Activated T-cell treated with anti-CD3 and anti-CD28 coated beads, Interleukin-2, amount 50 U/mL, for 4 hours (primary cell): Measurements from ENCODE around the gene ARTN. TPM values are rescaled to one million over a fixed set of nuclear protein-coding genes. Genes with fewer than 3 reads are reported as not detected.

Experiments
- ATAC-seq, 2 donors: fragments of 200-7000 bp; cut with Tn5 transposase; one replicate each; pipeline ENCODE4 v1.10.0; 2021
- DNase-seq: peaks from one replicate; pipeline ENCODE4 v3.0.0-alpha.2; 2020
- H3K27me3 Mint-ChIP-seq: one replicate; pipeline ENCODE4 v1.8.0; 2021; ENCODE audit warnings: low read depth, mixed read lengths
- H3K36me3 Mint-ChIP-seq: one replicate; pipeline ENCODE4 v1.8.0; 2022; ENCODE audit warnings: mixed read lengths; ENCODE audit not compliant: insufficient read depth
- H3K4me1 Mint-ChIP-seq: one replicate; pipeline ENCODE4 v1.8.0; 2021; ENCODE audit warnings: low read depth, mixed read lengths
- H3K4me3 Mint-ChIP-seq: one replicate; pipeline ENCODE4 v1.8.0; 2021; ENCODE audit warnings: mild to moderate bottlenecking, moderate library complexity, mixed read lengths
- H3K9me3 Mint-ChIP-seq: one replicate; pipeline ENCODE4 v1.8.0; 2021; ENCODE audit warnings: mixed read lengths
- total RNA-seq, 3 donors: library from RNA; stranded (reverse); gene quantifications; one replicate each; pipeline ENCODE4 v1.2.1, GENCODE V29; 2021

ARTN gene
- total RNA-seq, 3 donors from 2014 or later: 0.33 to 0.45 (median 0.40) TPM

DNA sequence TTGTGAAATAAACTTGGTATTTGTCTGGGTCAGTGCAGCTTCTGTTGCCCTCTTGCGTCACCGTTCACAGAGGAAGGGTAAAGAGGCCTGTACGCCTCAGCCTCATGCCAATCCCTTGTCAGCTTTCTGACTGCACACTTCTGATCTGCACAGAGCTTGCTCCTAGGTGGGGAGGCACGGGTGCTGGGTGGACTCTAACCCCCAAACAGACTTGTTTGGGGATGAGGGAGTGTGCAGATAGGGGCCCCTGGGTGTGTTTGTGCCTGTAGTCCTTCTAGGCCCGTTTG is 44.6 kb downstream of the ARTN start:
- peak overlapping the region; percentile 80 for H3K4me3 Mint-ChIP-seq

DNA sequence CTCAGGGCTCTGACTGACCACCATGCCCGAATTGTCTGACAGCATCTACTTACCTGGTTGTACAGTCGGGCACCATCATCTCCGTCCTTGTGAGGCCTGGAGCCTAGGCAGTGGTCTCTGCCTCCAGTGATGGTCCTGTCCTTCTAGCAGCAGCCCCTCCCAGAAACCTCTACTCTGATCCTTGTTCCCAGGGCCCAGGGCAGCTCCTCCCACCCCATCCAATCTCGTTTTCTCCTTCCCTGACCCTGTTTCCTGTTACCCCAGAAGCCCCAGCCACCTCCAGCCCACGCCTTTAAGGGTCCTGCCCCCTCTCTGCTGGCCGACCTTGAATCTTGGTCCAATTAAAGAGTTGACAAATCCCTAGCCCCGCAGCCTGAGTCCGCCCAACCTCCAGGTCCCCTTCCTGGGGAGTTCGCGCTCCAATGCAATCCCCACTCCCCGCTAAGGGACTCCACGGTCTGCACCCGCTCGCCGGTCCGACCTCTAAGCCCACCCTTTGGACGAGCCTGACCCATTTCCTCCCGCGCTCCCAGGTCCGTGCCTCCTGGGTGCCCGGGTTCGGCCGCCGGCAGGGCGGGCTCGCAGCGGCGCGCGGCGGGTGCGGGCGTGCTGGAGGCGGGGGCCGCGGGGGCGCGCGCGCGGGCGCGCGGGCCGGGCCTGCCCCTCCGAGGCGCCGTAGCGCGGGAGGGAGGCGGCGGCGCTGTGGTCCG is 45.1 kb downstream of the ARTN start, which contains the start of gene B4GALT2:
Gene B4GALT2, plus strand, starts transcription at position 660 of the 710 bp plus-strand sequence. CDS start 1,951 bp downstream, outside the sequence.
- DNase-seq (peak; percentile 24), ATAC-seq (peak in 1 of 2 donors; percentile 18)
- H3K9me3 Mint-ChIP-seq: no peaks in the 10 kb centered on the region
- no peaks in the 10 kb centered on the region for H3K27me3 Mint-ChIP-seq
- H3K4me3 Mint-ChIP-seq: peak within 1 kb of the TSS; percentile 88
- peaks cover 47% of the 10 kb centered on the region for H3K4me1 Mint-ChIP-seq
- peaks cover 22% of the 10 kb centered on the region for H3K36me3 Mint-ChIP-seq

More for the DNA sequence above, 44.6 kb downstream of the ARTN start:
- Mint-ChIP-seq H3K27me3 (no peaks in the 10 kb centered on the region), H3K4me1 (peaks cover 51% of the 10 kb centered on the region), H3K36me3 (peaks cover 27% of the 10 kb centered on the region), H3K9me3 (no peaks in the 10 kb centered on the region)
- ATAC-seq: no peak
- no peak for DNase-seq

DNA sequence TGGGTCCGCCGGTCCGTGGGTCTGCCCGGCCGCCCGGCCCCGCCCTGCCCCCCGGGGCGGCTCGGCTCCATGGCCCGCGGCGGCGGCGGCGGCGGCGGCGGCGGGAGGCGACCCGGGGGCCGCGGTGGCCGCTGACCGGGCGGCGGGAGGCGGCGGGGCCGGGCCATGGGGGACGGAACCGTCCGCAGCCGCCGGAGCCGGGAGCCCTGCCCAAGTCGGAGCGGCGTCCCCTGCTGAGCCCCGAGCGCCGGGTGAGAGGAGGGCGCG is 45.6 kb downstream of the ARTN start:
- no peaks in the 10 kb centered on the region for H3K9me3 Mint-ChIP-seq
- ATAC-seq: no peak
- DNase-seq: no peak
- peaks cover 19% of the 10 kb centered on the region for H3K36me3 Mint-ChIP-seq
- no peaks in the 10 kb centered on the region for H3K27me3 Mint-ChIP-seq
- H3K4me3 Mint-ChIP-seq: no peak overlapping the region
- peaks cover 42% of the 10 kb centered on the region for H3K4me1 Mint-ChIP-seq

DNA sequence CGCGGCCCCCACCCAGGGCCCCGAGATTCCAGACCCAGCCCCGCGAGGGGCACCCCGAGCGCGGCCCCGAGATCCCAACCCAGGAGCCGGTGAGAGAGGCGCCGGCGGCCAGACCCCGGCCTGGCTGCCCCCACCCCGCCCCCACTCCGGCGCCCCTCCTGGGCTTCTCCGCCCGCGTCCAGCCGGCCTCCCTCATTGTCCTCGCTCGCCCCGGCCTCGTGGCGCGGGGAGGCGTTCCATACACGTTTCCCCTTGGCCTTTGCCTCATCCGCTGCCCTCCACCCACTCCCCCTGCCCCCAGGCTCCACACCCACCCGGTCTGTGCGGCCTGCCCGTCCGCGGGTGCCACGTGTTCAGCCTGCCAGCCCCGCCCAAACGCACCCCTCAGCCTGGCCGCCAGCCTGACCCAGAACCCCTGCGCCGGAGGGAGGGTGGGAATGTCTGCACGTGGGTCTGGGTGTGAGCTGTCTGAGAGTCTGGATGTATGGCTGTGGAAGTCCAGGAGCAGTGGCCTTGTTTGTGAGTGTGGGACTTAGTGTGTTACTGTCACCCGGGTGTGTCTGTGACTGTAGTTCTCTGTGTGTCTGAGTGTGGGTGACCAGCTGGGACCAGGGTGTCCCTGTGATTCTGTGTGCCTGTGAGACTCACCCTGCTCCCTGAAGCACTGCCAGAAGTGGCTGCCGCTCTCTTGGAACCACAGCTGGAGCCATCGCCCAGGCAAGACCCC is 46.1 kb downstream of the ARTN start:
- Mint-ChIP-seq H3K9me3 (no peaks in the 10 kb centered on the region), H3K36me3 (peaks cover 19% of the 10 kb centered on the region), H3K4me1 (peaks cover 40% of the 10 kb centered on the region), H3K27me3 (no peaks in the 10 kb centered on the region), H3K4me3 (peak overlapping the region; percentile 88)
- DNase-seq (peak; percentile 23), ATAC-seq (peak; percentile 19 to 21)

DNA sequence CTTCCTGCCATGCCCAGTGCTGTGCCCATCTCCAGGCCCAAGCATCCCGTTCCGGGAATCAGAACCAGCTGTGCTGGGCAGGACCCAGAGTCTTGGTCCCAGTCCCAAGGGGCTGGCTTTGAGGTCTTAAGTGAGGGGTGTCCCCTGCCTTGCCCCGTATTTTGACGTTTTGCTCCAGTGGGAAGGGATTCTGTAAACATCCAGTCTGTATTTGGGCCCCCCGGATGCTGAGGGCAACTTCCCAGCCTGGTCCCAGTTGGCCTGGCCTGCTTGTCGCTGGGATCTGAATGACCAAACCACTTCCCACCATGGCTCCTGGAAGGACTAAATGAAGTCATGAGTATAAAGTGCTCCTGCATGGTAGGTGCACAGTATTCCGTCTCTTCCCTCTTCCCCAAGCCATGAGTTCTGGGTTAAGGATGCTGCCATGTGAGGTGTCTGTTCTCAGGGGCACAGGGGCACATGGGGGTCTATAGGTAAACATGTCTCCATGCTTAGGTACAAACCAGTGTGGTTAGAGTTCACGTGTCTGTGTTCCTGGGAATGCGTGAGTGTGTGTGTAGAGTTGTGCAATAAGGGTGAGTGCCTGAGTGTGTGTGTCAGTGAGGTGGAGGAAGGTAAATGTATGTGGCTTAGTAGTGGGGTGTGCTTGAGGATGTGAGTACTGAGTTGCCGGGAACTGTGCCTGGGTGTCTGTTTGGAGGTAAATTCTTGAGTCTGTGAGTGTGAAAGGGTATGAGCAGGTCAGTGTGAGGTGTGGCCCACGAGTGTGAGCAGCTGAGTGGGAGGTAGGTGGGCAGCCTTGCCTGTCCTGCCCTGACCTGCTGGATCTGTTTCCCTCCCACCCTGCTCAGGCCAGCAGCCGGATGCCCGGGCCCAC is 46.9 kb downstream of the ARTN start:
- no peaks in the 10 kb centered on the region for H3K9me3 Mint-ChIP-seq
- no peaks in the 10 kb centered on the region for H3K27me3 Mint-ChIP-seq
- peaks cover 38% of the 10 kb centered on the region for H3K4me1 Mint-ChIP-seq
- DNase-seq (no peak), ATAC-seq (no peak)
- peaks cover 19% of the 10 kb centered on the region for H3K36me3 Mint-ChIP-seq
- H3K4me3 Mint-ChIP-seq: peak overlapping the region; percentile 88

DNA sequence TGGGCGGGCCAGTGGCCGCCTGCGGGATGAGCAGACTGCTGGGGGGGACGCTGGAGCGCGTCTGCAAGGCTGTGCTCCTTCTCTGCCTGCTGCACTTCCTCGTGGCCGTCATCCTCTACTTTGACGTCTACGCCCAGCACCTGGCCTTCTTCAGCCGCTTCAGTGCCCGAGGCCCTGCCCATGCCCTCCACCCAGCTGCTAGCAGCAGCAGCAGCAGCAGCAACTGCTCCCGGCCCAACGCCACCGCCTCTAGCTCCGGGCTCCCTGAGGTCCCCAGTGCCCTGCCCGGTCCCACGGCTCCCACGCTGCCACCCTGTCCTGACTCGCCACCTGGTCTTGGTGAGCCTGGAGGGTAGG is 47.5 kb downstream of the ARTN start:
- Mint-ChIP-seq H3K9me3 (no peaks in the 10 kb centered on the region), H3K4me3 (peak overlapping the region; percentile 28), H3K36me3 (peaks cover 19% of the 10 kb centered on the region), H3K4me1 (peaks cover 33% of the 10 kb centered on the region), H3K27me3 (no peaks in the 10 kb centered on the region)
- no peak for ATAC-seq
- DNase-seq: no peak

DNA sequence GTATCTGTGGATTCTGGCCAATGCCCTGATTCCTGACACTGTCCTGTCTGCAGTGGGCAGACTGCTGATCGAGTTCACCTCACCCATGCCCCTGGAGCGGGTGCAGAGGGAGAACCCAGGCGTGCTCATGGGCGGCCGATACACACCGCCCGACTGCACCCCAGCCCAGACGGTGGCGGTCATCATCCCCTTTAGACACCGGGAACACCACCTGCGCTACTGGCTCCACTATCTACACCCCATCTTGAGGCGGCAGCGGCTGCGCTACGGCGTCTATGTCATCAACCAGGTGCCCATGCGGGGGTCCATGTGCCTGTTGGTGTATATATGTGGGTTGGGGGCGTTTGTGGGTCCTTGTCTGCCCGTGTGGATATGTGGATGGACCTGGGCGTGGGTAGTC is 48.0 kb downstream of the ARTN start:
- H3K36me3 Mint-ChIP-seq: peaks cover 19% of the 10 kb centered on the region
- ATAC-seq: no peak
- H3K4me1 Mint-ChIP-seq: peaks cover 27% of the 10 kb centered on the region
- no peaks in the 10 kb centered on the region for H3K27me3 Mint-ChIP-seq
- no peak for DNase-seq
- no peak overlapping the region for H3K4me3 Mint-ChIP-seq
- H3K9me3 Mint-ChIP-seq: no peaks in the 10 kb centered on the region

DNA sequence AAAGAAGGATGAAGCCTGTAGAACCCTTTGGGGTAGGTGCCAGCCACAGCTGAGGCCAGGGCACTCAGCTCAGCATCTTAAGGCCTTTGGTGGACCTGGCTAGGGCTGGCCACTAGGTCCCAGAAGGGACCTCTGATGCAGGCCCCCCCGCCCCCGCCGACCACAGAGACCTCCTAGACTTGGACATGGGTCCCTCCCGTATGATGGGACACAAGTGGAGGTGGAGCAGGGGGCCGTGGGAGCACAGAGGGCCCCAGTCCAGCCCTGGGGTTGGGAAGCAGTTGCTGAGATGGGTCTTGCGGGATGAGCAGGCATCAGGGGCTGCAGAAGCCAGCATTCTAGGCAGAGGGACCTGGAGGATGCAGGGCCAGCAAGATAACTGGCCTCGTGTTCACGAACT is 48.6 kb downstream of the ARTN start:
- Mint-ChIP-seq H3K4me1 (peaks cover 21% of the 10 kb centered on the region), H3K9me3 (no peaks in the 10 kb centered on the region), H3K36me3 (peaks cover 13% of the 10 kb centered on the region), H3K27me3 (no peaks in the 10 kb centered on the region), H3K4me3 (no peak overlapping the region)
- ATAC-seq (no peak), DNase-seq (no peak)

DNA sequence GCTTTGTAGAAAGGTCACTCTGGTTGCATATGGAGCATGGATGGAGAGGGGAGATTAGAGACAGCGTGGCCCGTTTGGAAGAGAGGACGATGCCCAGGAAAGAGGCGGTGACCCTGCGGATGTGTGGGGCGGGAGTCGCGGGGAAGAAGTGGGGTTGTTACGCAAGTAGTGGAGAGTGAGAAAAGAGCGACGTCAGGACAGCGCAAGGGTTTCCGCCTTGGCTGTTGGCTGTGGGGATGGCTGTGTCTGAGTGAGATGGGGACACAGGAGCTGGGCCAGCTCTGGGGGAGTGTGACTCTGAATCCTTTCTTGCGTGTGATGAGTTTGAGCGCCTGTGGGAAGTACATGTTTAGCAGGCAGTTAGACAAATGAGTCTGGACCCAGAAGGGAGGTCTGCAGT is 49.2 kb downstream of the ARTN start:
- Mint-ChIP-seq H3K27me3 (no peaks in the 10 kb centered on the region), H3K4me3 (no peak overlapping the region), H3K9me3 (no peaks in the 10 kb centered on the region), H3K36me3 (peaks cover 8% of the 10 kb centered on the region), H3K4me1 (peaks cover 16% of the 10 kb centered on the region)
- DNase-seq (no peak), ATAC-seq (no peak)

DNA sequence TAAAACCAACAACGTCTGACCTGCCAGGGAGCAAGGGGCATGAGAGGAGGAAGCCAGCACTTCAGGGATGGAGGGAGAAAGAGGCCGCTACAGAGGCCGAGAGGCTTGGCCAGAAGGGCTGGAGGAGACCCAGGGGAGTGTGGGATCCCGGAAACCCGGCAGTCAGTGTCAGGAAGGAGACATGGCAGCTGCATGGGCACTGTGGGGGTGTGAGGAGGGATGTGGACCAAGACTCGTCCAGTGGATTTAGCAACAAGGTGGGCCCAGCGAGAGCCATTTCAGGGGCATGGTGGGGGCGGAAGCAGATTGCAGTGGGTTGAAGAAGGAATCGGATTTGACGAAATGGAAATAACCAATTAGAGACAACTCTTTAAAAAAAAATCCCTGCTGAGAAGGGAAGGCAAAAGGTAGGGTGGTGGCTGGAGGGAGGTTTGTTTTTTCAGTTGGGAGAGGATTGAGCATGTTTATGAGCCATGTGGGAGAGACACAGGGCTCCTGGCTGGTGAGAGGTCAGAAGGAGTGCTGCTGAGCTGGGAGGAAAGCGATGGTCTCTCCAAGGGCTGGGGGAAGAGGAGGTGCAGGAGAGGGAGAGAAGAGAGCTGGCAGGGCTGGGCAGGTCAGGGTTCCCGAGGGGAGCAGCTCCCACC is 49.8 kb downstream of the ARTN start:
- Mint-ChIP-seq H3K9me3 (no peaks in the 10 kb centered on the region), H3K4me1 (peaks cover 14% of the 10 kb centered on the region), H3K27me3 (no peaks in the 10 kb centered on the region), H3K4me3 (no peak overlapping the region), H3K36me3 (peaks cover 4% of the 10 kb centered on the region)
- ATAC-seq: no peak
- no peak for DNase-seq

DNA sequence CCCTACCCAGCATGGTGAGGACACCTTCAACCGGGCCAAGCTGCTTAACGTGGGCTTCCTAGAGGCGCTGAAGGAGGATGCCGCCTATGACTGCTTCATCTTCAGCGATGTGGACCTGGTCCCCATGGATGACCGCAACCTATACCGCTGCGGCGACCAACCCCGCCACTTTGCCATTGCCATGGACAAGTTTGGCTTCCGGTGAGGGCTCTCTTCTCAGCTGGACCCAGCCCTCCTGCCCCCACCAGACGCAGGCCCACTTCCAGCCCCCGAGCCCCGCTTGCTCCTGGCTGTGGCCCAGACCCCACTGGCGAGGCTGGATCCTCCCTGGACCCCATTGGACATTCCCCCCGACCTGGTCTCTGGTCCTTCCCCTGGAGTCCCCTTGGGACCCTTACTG is 51.3 kb downstream of the ARTN start:
- DNase-seq: no peak
- Mint-ChIP-seq H3K9me3 (no peaks in the 10 kb centered on the region), H3K36me3 (peaks cover 4% of the 10 kb centered on the region), H3K27me3 (no peaks in the 10 kb centered on the region), H3K4me1 (peaks cover 8% of the 10 kb centered on the region), H3K4me3 (no peak overlapping the region)
- no peak for ATAC-seq

DNA sequence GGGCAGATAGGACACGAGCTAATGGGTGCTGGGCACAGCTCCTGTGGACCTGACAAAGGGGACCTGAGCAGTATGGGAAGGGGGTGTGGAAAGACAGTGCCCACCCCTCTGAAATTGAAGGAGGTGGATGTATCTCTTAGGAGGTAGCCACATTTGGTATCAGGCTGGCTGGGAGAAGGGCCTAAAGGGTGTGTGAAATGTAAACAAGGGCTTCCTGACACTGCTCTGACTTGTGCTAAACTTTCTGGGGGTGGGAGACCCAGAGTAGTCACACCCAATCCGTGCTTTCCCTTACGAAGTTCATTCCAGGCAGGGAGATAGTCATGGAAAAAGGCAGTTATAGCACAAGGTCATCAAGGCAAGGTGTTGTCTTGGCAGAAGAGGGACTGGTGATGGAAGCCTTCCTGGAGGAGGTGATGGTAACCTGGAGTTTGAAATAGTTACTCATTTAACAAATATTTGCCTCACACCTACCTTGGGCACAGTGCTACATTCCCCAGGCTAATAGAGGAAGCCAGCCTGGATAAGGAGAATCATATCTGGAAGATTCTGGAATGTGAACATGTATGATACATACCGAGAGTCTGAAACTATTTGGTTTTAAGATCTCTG is 52.5 kb downstream of the ARTN start:
- H3K9me3 Mint-ChIP-seq: no peaks in the 10 kb centered on the region
- H3K4me1 Mint-ChIP-seq: no peaks in the 10 kb centered on the region
- ATAC-seq: no peak
- H3K36me3 Mint-ChIP-seq: no peaks in the 10 kb centered on the region
- H3K4me3 Mint-ChIP-seq: no peak overlapping the region
- no peak for DNase-seq
- no peaks in the 10 kb centered on the region for H3K27me3 Mint-ChIP-seq

DNA sequence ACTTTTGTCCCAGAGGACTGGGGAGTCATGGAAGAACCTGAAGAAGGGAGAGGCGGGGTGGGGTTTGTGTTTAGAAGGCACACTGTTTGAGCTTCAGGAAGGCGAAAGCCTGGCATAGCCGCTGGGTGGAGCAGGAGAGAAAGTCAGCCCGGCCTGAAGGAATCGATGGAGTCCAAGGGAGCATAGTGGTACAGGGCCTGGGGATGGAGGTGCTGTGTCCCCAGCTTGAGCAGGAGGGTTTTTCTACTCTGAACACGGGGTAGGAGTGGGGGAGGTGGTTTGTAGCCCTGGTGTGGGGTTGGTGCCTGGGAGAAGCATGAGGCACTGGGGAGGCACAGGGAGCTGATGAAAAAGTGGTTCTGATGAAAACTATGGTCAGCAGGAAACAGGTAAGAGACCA is 53.1 kb downstream of the ARTN start:
- Mint-ChIP-seq H3K36me3 (no peaks in the 10 kb centered on the region), H3K27me3 (no peaks in the 10 kb centered on the region), H3K4me1 (peaks cover 2% of the 10 kb centered on the region), H3K4me3 (no peak overlapping the region), H3K9me3 (no peaks in the 10 kb centered on the region)
- DNase-seq (no peak), ATAC-seq (no peak)
